Right ventricle myocardium superior (tissue), 1 donor: ENCODE data around the gene CD52. TPM values are rescaled to one million over a fixed set of nuclear protein-coding genes. Genes with fewer than 3 reads are reported as not detected.

Experiments
- ATAC-seq: fragments of 200-7000 bp; cut with Tn5 transposase; one replicate; pipeline ENCODE4 v1.9.1; 2020; ENCODE audit warnings: mild to moderate bottlenecking; ENCODE audit not compliant: poor library complexity
- DNase-seq: peaks from one replicate; pipeline ENCODE4 v3.0.0-alpha.2; 2020
- intact Hi-C: fragments of 100-400 bp; cut with DNase I; formaldehyde crosslinking; loops from one replicate; pipeline ENCODE4 v1.11.2; 2022
- total RNA-seq: library from RNA; stranded (reverse); fragmentation: NEBNext Ultra II Directional; extraction: Animal tissue kit (Norgen Biotek cat#: 25700); gene quantifications from one replicate; pipeline ENCODE4 v1.2.1, GENCODE V29; 2021
- donor health status: DM: no; HTN: yes; CAD: no; lungs with severe emphysema.

The CD52 gene
- total RNA-seq, 1 donor from 2014 or later = 4.4 TPM

- intact Hi-C loops = no loop called here
These were observed 28.7 kb downstream of the CD52 start for GRCh38 chr1:26346274-26347033.

GRCh38 chr1:26349188-26349876, 31.6 kb downstream of the CD52 start:
- intact Hi-C loops = no loop called here
- DNase-seq (no peak), ATAC-seq (no peak)

More at GRCh38 chr1:26346274-26347033, 28.7 kb downstream of the CD52 start:
- DNase-seq (no peak), ATAC-seq (no peak)

- ATAC-seq (no peak), DNase-seq (no peak)
- intact Hi-C loops = no loop called here
These were observed 32.1 kb downstream of the CD52 start for GRCh38 chr1:26349877-26350244.

- ATAC-seq = no peak
- intact Hi-C loops = no loop called here
These were observed 32.6 kb downstream of the CD52 start for GRCh38 chr1:26350343-26350700.

GRCh38 chr1:26350701-26351589, 33.2 kb downstream of the CD52 start:
- no peak for DNase-seq
- intact Hi-C loops = no loop called here
- ATAC-seq = no peak

More at GRCh38 chr1:26350343-26350700, 32.6 kb downstream of the CD52 start:
- DNase-seq = no peak

- ATAC-seq (no peak), DNase-seq (no peak)
- intact Hi-C loops = no loop called here
These were observed 34.0 kb downstream of the CD52 start for GRCh38 chr1:26351590-26352337.

GRCh38 chr1:26352338-26352679, 34.6 kb downstream of the CD52 start:
- no peak for DNase-seq
- intact Hi-C loops = no loop called here
- no peak for ATAC-seq

- intact Hi-C loops = no loop called here
- ATAC-seq (no peak), DNase-seq (no peak)
These were observed 35.6 kb downstream of the CD52 start for GRCh38 chr1:26353210-26353859.

GRCh38 chr1:26353976-26354820, 36.4 kb downstream of the CD52 start, which contains the start of gene CRYBG2:
TSS of gene CRYBG2 (minus strand) at chr1:26354130. CDS start at chr1:26346657, 7,473 bp downstream.
- intact Hi-C loops = no loop called here
- ATAC-seq (no peak), DNase-seq (no peak)

GRCh38 chr1:26354972-26355371, 37.2 kb downstream of the CD52 start:
- DNase-seq (no peak), ATAC-seq (no peak)
- intact Hi-C loops = no loop called here

- intact Hi-C loops = no loop called here
- DNase-seq (no peak), ATAC-seq (no peak)
These were observed 38.3 kb downstream of the CD52 start for GRCh38 chr1:26356106-26356505.

- no peak for DNase-seq
- intact Hi-C loops = no loop called here
- ATAC-seq = no peak
These were observed 39.4 kb downstream of the CD52 start for GRCh38 chr1:26357121-26357602.

- intact Hi-C loops = no loop called here
- DNase-seq (no peak), ATAC-seq (no peak)
These were observed 40.9 kb downstream of the CD52 start for GRCh38 chr1:26358411-26359384.

GRCh38 chr1:26359981-26360806, 42.4 kb downstream of the CD52 start:
- intact Hi-C loops = loop anchor here (10.0 kb wide), 1 partner anchor 75 kb away; the partner anchor contains the start of gene SH3BGRL3
- DNase-seq (no peak), ATAC-seq (no peak)
